SK-N-SH (cell line): ENCODE results near the gene LPIN1.

Experiments
- CHD2 ChIP-seq: fragments of 150-350 bp; IDR thresholded peaks from 2 replicates; pipeline ENCODE4 v1.6.1; 2018; ENCODE audit warnings: low read length; ENCODE audit not compliant: partially characterized antibody
- CTCF ChIP-seq: fragments of 200-600 bp; sonication (generic); IDR thresholded peaks from 2 replicates; pipeline ENCODE4 v1.6.1; 2017; ENCODE audit warnings: antibody characterized with exemption, mild to moderate bottlenecking, moderate library complexity
- FOXM1 ChIP-seq: IDR thresholded peaks from 2 replicates; pipeline ENCODE4 v1.4.0; 2012; ENCODE audit warnings: low read depth, mild to moderate bottlenecking
- JUND ChIP-seq: IDR thresholded peaks from 2 replicates; pipeline ENCODE4 v1.4.0; 2012
- POLR2AphosphoS5 ChIP-seq: IDR thresholded peaks from 2 replicates; pipeline ENCODE4 v1.6.1; 2012; ENCODE audit warnings: low read depth, low read length
- REST ChIP-seq: IDR thresholded peaks from 2 replicates; pipeline ENCODE4 v1.6.1; 2012; ENCODE audit warnings: mild to moderate bottlenecking, low read depth, low read length, moderate library complexity
- SMC3 ChIP-seq: IDR thresholded peaks from 2 replicates; pipeline ENCODE4 v1.6.1; 2012; ENCODE audit warnings: low read depth, low read length, improper control_type of control experiment
- TAF1 ChIP-seq: IDR thresholded peaks from 2 replicates; pipeline ENCODE4 v1.6.1; 2012; ENCODE audit warnings: low read depth, mild to moderate bottlenecking, low read length, moderate library complexity, borderline replicate concordance
- USF1 ChIP-seq: IDR thresholded peaks from 2 replicates; pipeline ENCODE4 v1.4.0; 2012; ENCODE audit warnings: low read depth, borderline replicate concordance
- USF2 ChIP-seq: fragments of 150-350 bp; IDR thresholded peaks from 2 replicates; pipeline ENCODE4 v1.6.1; 2017; ENCODE audit warnings: antibody characterized with exemption, low read length, low read depth, borderline replicate concordance
- ZBTB33 ChIP-seq: IDR thresholded peaks from 2 replicates; pipeline ENCODE4 v1.4.0; 2012; ENCODE audit warnings: low read depth, borderline replicate concordance

GRCh38 chr2:11812466-11813248, 66.2 kb downstream of the LPIN1 start:
- TF ChIP-seq TAF1 (no peak), CTCF (no peak), REST (no peak), ZBTB33 (no peak), USF2 (no peak), SMC3 (no peak), JUND (no peak), FOXM1 (no peak), POLR2AphosphoS5 (no peak), USF1 (no peak), CHD2 (no peak)
